Prostate gland (tissue), 2 donors: Measurements from ENCODE around the gene CELF4. TPM values are rescaled to one million over a fixed set of nuclear protein-coding genes. Genes with fewer than 3 reads are reported as not detected.

Experiments
- DNase-seq: peaks from one replicate; pipeline ENCODE4 v3.0.0-alpha.2; 2019; ENCODE audit warnings: low spot score
- H3K27ac ChIP-seq, 2 donors: fragments of 200-600 bp; sonication (generic); 2 replicates each; pipeline ENCODE4 v1.5.1; 2017 to 2019
- H3K27me3 ChIP-seq: fragments of 200-600 bp; sonication (generic); replicated peaks from 2 replicates; pipeline ENCODE4 v1.5.1; 2019; ENCODE audit not compliant: insufficient read depth
- H3K36me3 ChIP-seq, 2 donors: fragments of 200-600 bp; sonication (generic); 1 replicate in 1 of 2; 2 replicates in 1 of 2; pipeline versions ENCODE4 v1.5.1 to v1.8.1; 2017 to 2019
- H3K4me1 ChIP-seq: fragments of 200-600 bp; sonication (generic); replicated peaks from 2 replicates; pipeline ENCODE4 v1.5.1; 2019
- H3K4me3 ChIP-seq, 2 donors: fragments of 200-600 bp; sonication (generic); 2 replicates each; pipeline ENCODE4 v1.5.1; 2017 to 2019
- H3K9me3 ChIP-seq: fragments of 200-600 bp; sonication (generic); 2 replicates; pipeline ENCODE4 v1.5.1; 2017
- CTCF ChIP-seq, 4 experiments: fragments of 200-600 bp in 2 of 4; fragments of 450-650 bp in 2 of 4; sonication (generic) in 2 of 4; IDR thresholded peaks; 1 replicate in 3 of 4; 2 replicates in 1 of 4; pipeline ENCODE4 v1.5.1; 2016 to 2019; ENCODE audit warnings: antibody characterized with exemption in 4 of 4, mild to moderate bottlenecking in 2 of 4, moderate library complexity in 2 of 4
- POLR2A ChIP-seq: fragments of 450-650 bp; IDR thresholded peaks from one replicate; pipeline ENCODE4 v1.6.1; 2016; ENCODE audit warnings: antibody characterized with exemption, mild to moderate bottlenecking
- POLR2AphosphoS5 ChIP-seq: sonication (generic); formaldehyde crosslinking; IDR thresholded peaks from one replicate; pipeline ENCODE4 v1.6.1; 2017; ENCODE audit warnings: antibody characterized with exemption
- WGBS: methylation state at CpG from one replicate; pipeline ENCODE4 v1.1.5; 2018; 5-methylcytosine and 5-hydroxymethylcytosine counted together
- intact Hi-C: fragments of 100-400 bp; cut with DNase I; formaldehyde crosslinking; loops from one replicate; pipeline ENCODE4 v1.14.2; 2022
- total RNA-seq, 2 donors: library from RNA; depleted of rRNA; stranded (reverse); fragments of >200 nt; gene quantifications; one replicate each; pipeline ENCODE4 v1.1.0, GENCODE V29; 2016

The CELF4 gene
- total RNA-seq, 2 donors from 2014 or later, result 7.8 to 8.5 TPM

- WGBS, result 83% methylated on average over 10 of the region's 10 CpGs
- intact Hi-C loops, result no loop called here
- Histone ChIP-seq H3K9me3 (no peaks in the 10 kb centered on the region), H3K36me3 (no peaks in the 10 kb centered on the region), H3K4me3 (no peak overlapping the region), H3K27me3 (no peaks in the 10 kb centered on the region), H3K27ac (no peak overlapping the region), H3K4me1 (no peaks in the 10 kb centered on the region)
- no peak for DNase-seq
- TF ChIP-seq CTCF (IDR thresholded peaks at IDR 0.05) (no peak), POLR2A (no peak), POLR2AphosphoS5 (no peak)
Measured at GRCh38 chr18:37247497-37248161, 318.0 kb downstream of the CELF4 start.

GRCh38 chr18:37246779-37247340 lies 318.7 kb downstream of the CELF4 start:
- intact Hi-C loops, result no loop called here
- Histone ChIP-seq H3K27me3 (no peaks in the 10 kb centered on the region), H3K27ac (no peak overlapping the region), H3K4me3 (no peak overlapping the region), H3K9me3 (no peaks in the 10 kb centered on the region), H3K4me1 (no peaks in the 10 kb centered on the region), H3K36me3 (no peaks in the 10 kb centered on the region)
- TF ChIP-seq POLR2AphosphoS5 (no peak), POLR2A (no peak), CTCF (IDR thresholded peaks at IDR 0.05) (no peak)
- no peak for DNase-seq
- 92% methylated on average over 13 of the region's 13 CpGs for WGBS

- intact Hi-C loops, result no loop called here
- WGBS, result 96% methylated on average over 13 of the region's 13 CpGs
- H3K36me3 ChIP-seq, result no peaks in the 10 kb centered on the region
- no peak overlapping the region for H3K27ac ChIP-seq
- no peaks in the 10 kb centered on the region for H3K27me3 ChIP-seq
- H3K4me3 ChIP-seq, result no peak overlapping the region
- H3K4me1 ChIP-seq, result no peaks in the 10 kb centered on the region
- no peak for DNase-seq
- no peak for TF ChIP-seq CTCF (IDR thresholded peaks at IDR 0.05)
- TF ChIP-seq POLR2AphosphoS5, result no peak
- no peak for TF ChIP-seq POLR2A
- H3K9me3 ChIP-seq, result no peaks in the 10 kb centered on the region
Measured at GRCh38 chr18:37244618-37245017, 321.0 kb downstream of the CELF4 start.

- no peak for TF ChIP-seq POLR2AphosphoS5
- TF ChIP-seq POLR2A, result no peak
- TF ChIP-seq CTCF (IDR thresholded peaks at IDR 0.05), result no peak
- 18% methylated on average over 35 of the region's 36 CpGs for WGBS
- intact Hi-C loops, result no loop called here
- no peaks in the 10 kb centered on the region for H3K4me1 ChIP-seq
- H3K27ac ChIP-seq, result no peak overlapping the region
- no peaks in the 10 kb centered on the region for H3K9me3 ChIP-seq
- no peak overlapping the region for H3K4me3 ChIP-seq
- no peaks in the 10 kb centered on the region for H3K36me3 ChIP-seq
- DNase-seq, result no peak
- H3K27me3 ChIP-seq, result no peaks in the 10 kb centered on the region
Measured at GRCh38 chr18:37243741-37244140, 321.9 kb downstream of the CELF4 start.
